ENCODE results near the gene IRX2. TPM values are rescaled to one million over a fixed set of nuclear protein-coding genes. Genes with fewer than 3 reads are reported as not detected.

Gene IRX2
- total and polyA plus RNA-seq, 2 of the 8 experiments (the other 6 are each of a cell fraction or from before 2014, with no cell fraction given), result 23.4 to 40.4 TPM

DNA sequence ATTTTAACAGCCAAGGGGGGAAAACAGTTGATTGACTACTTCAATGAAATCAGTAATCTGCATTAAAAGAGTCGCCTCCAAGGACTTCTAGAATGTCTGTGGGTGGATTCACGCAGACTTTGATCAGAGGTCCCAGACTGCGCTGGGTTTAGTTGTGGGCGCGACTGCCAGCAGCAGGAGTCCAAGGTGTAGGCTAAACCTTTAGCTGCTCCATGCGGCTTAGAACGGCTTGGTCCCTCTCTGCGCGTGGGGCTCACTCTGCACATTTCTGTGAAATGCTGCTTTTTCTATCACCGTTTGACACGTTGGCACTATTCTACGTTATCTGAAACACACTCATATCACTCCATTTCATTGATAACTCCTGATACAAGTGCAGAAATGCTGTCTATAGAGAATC lies 48.6 kb upstream of the IRX2 start:
- Histone ChIP-seq H3K27ac (ENCODE audit: low read depth, low read length) (no peak overlapping the region), H3K18ac (ENCODE audit: extremely low read depth, low read length) (no peak overlapping the region), H3K27me3 (replicated peaks in 1 of 4; ENCODE audit: control insufficient read depth in 3 of 4, extremely low read depth in 1 of 4, insufficient read depth in 3 of 4, low read length in 3 of 4) (no peaks in the 10 kb centered on the region), H3K4ac (replicated peaks; ENCODE audit: insufficient read length, low read depth, low read length) (no peak overlapping the region), H4K91ac (replicated peaks; ENCODE audit: insufficient read length, low read length) (no peak overlapping the region), H2AFZ (ENCODE audit: low read length) (no peak overlapping the region), H3K23me2 (ENCODE audit: low read depth, low read length) (no peaks in the 10 kb centered on the region), H3K56ac (replicated peaks; ENCODE audit: insufficient read length, low read depth, low read length) (no peak overlapping the region), H2BK5ac (ENCODE audit: low read depth, low read length) (no peak overlapping the region), H2BK15ac (ENCODE audit: low read length) (no peak overlapping the region), H3K4me3 (ENCODE audit: extremely low read depth in 1 of 4, insufficient read depth in 2 of 4, low read depth in 3 of 4, low read length in 4 of 4) (no peak overlapping the region), H2BK120ac (replicated peaks; ENCODE audit: low read depth, low read length) (no peak overlapping the region), H3K79me1 (ENCODE audit: low read depth, low read length) (no peaks in the 10 kb centered on the region), H3K9ac (replicated peaks in 1 of 4; ENCODE audit: extremely low read depth in 1 of 4, low read depth in 3 of 4, low read length in 3 of 4) (no peak overlapping the region), H3K36me3 (ENCODE audit: control insufficient read depth in 2 of 4, insufficient read depth in 4 of 4, low read length in 3 of 4) (no peaks in the 10 kb centered on the region), H3K23ac (ENCODE audit: insufficient read length) (no peak overlapping the region), H4K20me1 (replicated peaks in 1 of 2; ENCODE audit: control insufficient read depth in 1 of 2, insufficient read depth in 2 of 2, low read length in 2 of 2) (no peaks in the 10 kb centered on the region), H2AK5ac (ENCODE audit: low read depth, low read length) (no peak overlapping the region), H3K9me3 (ENCODE audit: insufficient read depth in 2 of 2, low read depth in 1 of 2, low read length in 1 of 2) (no peaks in the 10 kb centered on the region), H3K4me1 (replicated peaks in 1 of 4; ENCODE audit: control insufficient read depth in 3 of 4, insufficient read depth in 4 of 4, low read length in 3 of 4) (no peaks in the 10 kb centered on the region), H3K14ac (ENCODE audit: insufficient read length) (no peak overlapping the region), H2BK12ac (ENCODE audit: low read depth, low read length) (no peak overlapping the region), H2BK20ac (ENCODE audit: low read length) (no peak overlapping the region), H3K79me2 (ENCODE audit: control insufficient read depth in 1 of 2, insufficient read depth in 2 of 2, low read length in 2 of 2) (no peaks in the 10 kb centered on the region), H4K5ac (ENCODE audit: insufficient read length, low read depth, low read length) (no peak overlapping the region), H3K4me2 (ENCODE audit: insufficient read depth in 1 of 2, low read depth in 2 of 2, low read length in 2 of 2) (no peak overlapping the region), H4K8ac (ENCODE audit: extremely low read depth, insufficient read depth, low read length) (no peak overlapping the region)
- FAIRE-seq (no peak), DNase-seq (ENCODE audit: low read depth in 1 of 2, low spot score in 2 of 2) (no peak)
- POLR2A ChIA-PET (ENCODE audit: partially characterized antibody), result interaction anchor here (0.6 kb wide), 1 partner anchor 10 kb away, joined by 3 read pairs; no protein-coding TSS in a partner anchor
- TF ChIP-seq FOSL1 (IDR thresholded peaks at IDR 0.05; ENCODE audit: insufficient read depth, low read depth, low read length) (no peak), YY1 (IDR thresholded peaks at IDR 0.05; ENCODE audit: low read depth, low read length) (no peak), KDM1A (IDR thresholded peaks at IDR 0.05; ENCODE audit: borderline replicate concordance, low read length) (no peak), JUND (IDR thresholded peaks at IDR 0.05; ENCODE audit: low read length) (no peak), GTF2F1 (IDR thresholded peaks at IDR 0.05; ENCODE audit: borderline replicate concordance, low read depth, low read length) (no peak), ASH2L (IDR thresholded peaks at IDR 0.05; ENCODE audit: low read length) (no peak), HDAC2 (IDR thresholded peaks at IDR 0.05; ENCODE audit: borderline replicate concordance in 1 of 2, low read depth in 2 of 2, low read length in 2 of 2) (no peak), HDAC6 (IDR thresholded peaks at IDR 0.05; ENCODE audit: low read depth, low read length) (no peak), SUZ12 (IDR thresholded peaks at IDR 0.05; ENCODE audit: low read length) (no peak), RXRA (IDR thresholded peaks at IDR 0.05; ENCODE audit: insufficient read depth, low read depth, low read length) (no peak), BCL11A (IDR thresholded peaks at IDR 0.05; ENCODE audit: low read depth in 2 of 2, low read length in 2 of 2) (no peak), KDM4A (IDR thresholded peaks at IDR 0.05; ENCODE audit: low read depth, low read length, severe bottlenecking) (no peak)
- TF ChIP-seq, protein P1, sequence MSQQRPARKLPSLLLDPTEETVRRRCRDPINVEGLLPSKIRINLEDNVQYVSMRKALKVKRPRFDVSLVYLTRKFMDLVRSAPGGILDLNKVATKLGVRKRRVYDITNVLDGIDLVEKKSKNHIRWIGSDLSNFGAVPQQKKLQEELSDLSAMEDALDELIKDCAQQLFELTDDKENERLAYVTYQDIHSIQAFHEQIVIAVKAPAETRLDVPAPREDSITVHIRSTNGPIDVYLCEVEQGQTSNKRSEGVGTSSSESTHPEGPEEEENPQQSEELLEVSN (IDR thresholded peaks at IDR 0.05), result no peak
- 92% methylated on average over 12 of the region's 12 CpGs; no CpG with 5 or more reads in 1 of the 2 experiments for WGBS, 2 experiments (ENCODE audit: extremely low coverage in 1 of 2, insufficient coverage in 1 of 2, insufficient read length in 1 of 2, insufficient replicate concordance in 2 of 2, low coverage in 1 of 2, low lambda C conversion rate in 2 of 2, missing lambda C conversion rate in 1 of 2)
- CTCF ChIA-PET (ENCODE audit: partially characterized antibody), result no interaction called here
